ENCODE results near the gene DENR. TPM values are rescaled to one million over a fixed set of nuclear protein-coding genes. Genes with fewer than 3 reads are reported as not detected.

Gene DENR
- total RNA-seq, 1 experiment from 2014 or later: 68.7 TPM

- no peaks in the 10 kb centered on the region for H3K27me3 ChIP-seq (ENCODE audit: control insufficient read depth, insufficient read depth, low read length)
- intact Hi-C loops (cut with micrococcal nuclease; ENCODE audit: unreplicated experiment) (no loop called here), in situ Hi-C loops (cut with HindIII; ENCODE audit: low pct_unique_long_range_greater_than_20kb, low sequenced_read_pairs) (no loop called here)
- no peak overlapping the region for H3K4me3 ChIP-seq (ENCODE audit: low read depth in 2 of 2, low read length in 2 of 2)
- CTCF ChIA-PET: no interaction called here
- BruUV-seq (replicated peaks): no TSS peak
- H3K9me3 ChIP-seq (ENCODE audit: control insufficient read depth, insufficient read depth, low read depth, low read length): no peaks in the 10 kb centered on the region
- POLR2A ChIA-PET: no interaction called here
- H3K4me1 ChIP-seq (ENCODE audit: control insufficient read depth, insufficient read depth, low read length): no peaks in the 10 kb centered on the region
- no peak overlapping the region for H3K27ac ChIP-seq (ENCODE audit: low read length)
- no peaks in the 10 kb centered on the region for H3K36me3 ChIP-seq (ENCODE audit: control insufficient read depth, insufficient read depth, low read length)
- no peak for DNase-seq (ENCODE audit: low read depth, low spot score)
- TF ChIP-seq SIN3A (IDR thresholded peaks at IDR 0.05; ENCODE audit: borderline replicate concordance, insufficient read depth, low read depth, low read length) (no peak), POLR2AphosphoS5 (IDR thresholded peaks at IDR 0.05; ENCODE audit: low read depth, low read length) (no peak), REST (IDR thresholded peaks at IDR 0.05; ENCODE audit: insufficient read depth in 1 of 2, low read depth in 2 of 2, low read length in 1 of 2) (no peak), TCF7L2 (IDR thresholded peaks at IDR 0.05; ENCODE audit: low read depth, low read length) (no peak), CTCF (IDR thresholded peaks at IDR 0.05) (no peak)
- ATAC-seq: no peak
These were observed 12.3 kb upstream of the DENR start for GRCh38 chr12:122740351-122740750.

DNA sequence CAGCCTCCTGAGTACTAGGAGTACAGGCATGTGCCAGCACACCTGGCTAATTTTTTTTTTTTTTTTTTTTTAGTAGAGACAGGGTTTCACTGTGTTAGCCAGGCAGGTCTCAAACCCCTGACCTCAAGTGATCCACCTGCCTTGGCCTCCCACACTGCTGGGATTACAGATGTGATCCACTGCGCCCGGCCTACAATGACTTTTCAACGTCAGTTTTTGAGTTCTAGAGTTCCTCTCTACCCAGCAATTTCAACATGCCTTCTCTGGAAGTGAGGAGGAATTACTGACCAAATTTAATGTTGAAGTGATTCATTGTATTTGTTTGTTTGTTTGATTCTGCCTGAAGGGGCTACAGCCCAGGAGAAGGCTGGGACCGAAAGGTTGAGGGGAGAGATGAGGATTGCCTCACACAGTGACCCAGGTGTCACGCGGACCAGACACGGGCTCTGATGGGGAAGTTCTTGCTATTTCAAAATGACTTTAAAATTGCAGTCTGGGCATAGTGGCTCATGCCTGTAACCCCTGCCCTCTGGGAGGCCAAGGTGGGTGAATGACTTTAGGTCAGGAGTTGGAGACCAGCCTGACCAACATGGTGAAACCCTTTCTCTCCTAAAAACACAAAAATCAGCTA lies 8.6 kb upstream of the DENR start:
- ATAC-seq: no peak
- in situ Hi-C loops (cut with HindIII; ENCODE audit: low pct_unique_long_range_greater_than_20kb, low sequenced_read_pairs): no loop called here
- intact Hi-C loops (cut with micrococcal nuclease; ENCODE audit: unreplicated experiment): no loop called here
- Histone ChIP-seq H3K36me3 (ENCODE audit: control insufficient read depth, insufficient read depth, low read length) (no peaks in the 10 kb centered on the region), H3K4me3 (ENCODE audit: low read depth in 2 of 2, low read length in 2 of 2) (no peak overlapping the region), H3K9me3 (ENCODE audit: control insufficient read depth, insufficient read depth, low read depth, low read length) (no peaks in the 10 kb centered on the region), H3K4me1 (ENCODE audit: control insufficient read depth, insufficient read depth, low read length) (no peaks in the 10 kb centered on the region), H3K27me3 (ENCODE audit: control insufficient read depth, insufficient read depth, low read length) (no peaks in the 10 kb centered on the region), H3K27ac (ENCODE audit: low read length) (no peak overlapping the region)
- CTCF ChIA-PET: no interaction called here
- no TSS peak for BruUV-seq (replicated peaks)
- DNase-seq (ENCODE audit: low read depth, low spot score): no peak
- TF ChIP-seq TCF7L2 (IDR thresholded peaks at IDR 0.05; ENCODE audit: low read depth, low read length) (no peak), SIN3A (IDR thresholded peaks at IDR 0.05; ENCODE audit: borderline replicate concordance, insufficient read depth, low read depth, low read length) (no peak), POLR2AphosphoS5 (IDR thresholded peaks at IDR 0.05; ENCODE audit: low read depth, low read length) (no peak), CTCF (IDR thresholded peaks at IDR 0.05) (no peak), REST (IDR thresholded peaks at IDR 0.05; ENCODE audit: insufficient read depth in 1 of 2, low read depth in 2 of 2, low read length in 1 of 2) (no peak)
- POLR2A ChIA-PET: no interaction called here
